ENCODE data around the gene SLC39A6. TPM values are rescaled to one million over a fixed set of nuclear protein-coding genes. Genes with fewer than 3 reads are reported as not detected.

SLC39A6 gene
- total RNA-seq, 1 donor, result 88.6 TPM

DNA sequence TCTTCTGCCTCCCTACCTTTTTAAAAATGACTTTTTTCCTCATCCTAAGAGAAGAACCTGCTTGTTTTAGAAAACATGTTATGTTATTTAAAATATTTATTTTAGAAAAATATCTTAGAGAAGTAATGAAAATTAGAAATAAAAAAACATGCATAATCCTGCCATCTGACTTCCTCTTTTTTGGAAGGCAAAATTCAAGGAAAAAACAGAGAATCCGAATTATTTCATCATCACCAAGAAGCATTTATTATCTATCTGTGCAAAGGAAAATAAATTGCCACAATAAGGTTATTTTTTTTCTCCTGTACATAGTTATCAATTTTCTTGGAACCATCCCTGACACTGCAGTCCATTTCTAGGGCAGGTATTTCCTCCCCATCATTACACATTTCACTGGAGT is 14.4 kb downstream of the SLC39A6 start:
- TF ChIP-seq, protein P1, sequence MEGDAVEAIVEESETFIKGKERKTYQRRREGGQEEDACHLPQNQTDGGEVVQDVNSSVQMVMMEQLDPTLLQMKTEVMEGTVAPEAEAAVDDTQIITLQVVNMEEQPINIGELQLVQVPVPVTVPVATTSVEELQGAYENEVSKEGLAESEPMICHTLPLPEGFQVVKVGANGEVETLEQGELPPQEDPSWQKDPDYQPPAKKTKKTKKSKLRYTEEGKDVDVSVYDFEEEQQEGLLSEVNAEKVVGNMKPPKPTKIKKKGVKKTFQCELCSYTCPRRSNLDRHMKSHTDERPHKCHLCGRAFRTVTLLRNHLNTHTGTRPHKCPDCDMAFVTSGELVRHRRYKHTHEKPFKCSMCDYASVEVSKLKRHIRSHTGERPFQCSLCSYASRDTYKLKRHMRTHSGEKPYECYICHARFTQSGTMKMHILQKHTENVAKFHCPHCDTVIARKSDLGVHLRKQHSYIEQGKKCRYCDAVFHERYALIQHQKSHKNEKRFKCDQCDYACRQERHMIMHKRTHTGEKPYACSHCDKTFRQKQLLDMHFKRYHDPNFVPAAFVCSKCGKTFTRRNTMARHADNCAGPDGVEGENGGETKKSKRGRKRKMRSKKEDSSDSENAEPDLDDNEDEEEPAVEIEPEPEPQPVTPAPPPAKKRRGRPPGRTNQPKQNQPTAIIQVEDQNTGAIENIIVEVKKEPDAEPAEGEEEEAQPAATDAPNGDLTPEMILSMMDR (IDR thresholded peaks at IDR 0.05; ENCODE audit: insufficient read depth, low read length), result no peak
- no peak overlapping the region for H3K4me3 ChIP-seq (ENCODE audit: low read depth, low read length)
- no peak for DNase-seq (ENCODE audit: low read depth)

DNA sequence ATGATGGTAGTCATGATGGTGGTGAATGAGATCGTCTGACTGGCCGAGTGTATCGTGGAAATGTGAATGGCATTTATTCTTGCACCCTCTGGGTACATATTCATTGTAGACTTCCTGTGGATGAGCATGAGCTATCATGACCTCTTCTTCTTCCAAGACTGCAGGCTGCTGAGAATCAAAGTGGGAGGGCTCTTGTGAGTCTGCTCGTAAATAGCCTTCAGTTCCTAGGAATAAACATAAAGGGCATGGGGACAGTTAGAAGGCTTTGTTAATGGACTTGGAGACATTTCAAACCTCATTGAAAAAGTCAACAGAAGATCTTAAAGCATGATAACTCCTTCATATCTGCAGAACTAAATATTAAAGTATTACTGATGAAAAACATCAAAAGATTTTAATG is 14.9 kb downstream of the SLC39A6 start:
- TF ChIP-seq, protein P1 (IDR thresholded peaks at IDR 0.05; ENCODE audit: insufficient read depth, low read length), result no peak

DNA sequence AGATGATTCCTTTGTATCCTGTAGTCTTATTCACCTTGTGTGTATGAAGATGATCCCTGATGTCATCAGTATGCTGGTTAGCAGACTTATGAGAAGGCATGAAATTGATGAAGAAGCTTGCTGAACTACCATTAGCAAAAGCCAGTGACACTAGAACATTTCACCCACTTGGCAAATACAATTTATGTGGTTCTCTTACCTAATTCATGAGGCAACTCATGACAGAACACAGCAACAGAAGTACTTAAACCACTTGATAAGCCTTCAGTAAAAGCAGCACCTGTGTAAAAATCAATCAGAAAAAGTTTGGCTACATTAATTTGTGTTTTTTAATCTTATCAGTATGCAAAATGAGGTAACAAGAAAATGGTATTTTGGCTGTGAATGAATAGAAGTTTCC is 16.8 kb downstream of the SLC39A6 start:
- TF ChIP-seq, protein P1 (IDR thresholded peaks at IDR 0.05; ENCODE audit: insufficient read depth, low read length), result no peak
- no peak overlapping the region for H3K4me3 ChIP-seq (ENCODE audit: low read depth, low read length)
- DNase-seq (ENCODE audit: low read depth), result no peak

More for the DNA sequence above, 14.9 kb downstream of the SLC39A6 start:
- no peak for DNase-seq (ENCODE audit: low read depth)
- no peak overlapping the region for H3K4me3 ChIP-seq (ENCODE audit: low read depth, low read length)

DNA sequence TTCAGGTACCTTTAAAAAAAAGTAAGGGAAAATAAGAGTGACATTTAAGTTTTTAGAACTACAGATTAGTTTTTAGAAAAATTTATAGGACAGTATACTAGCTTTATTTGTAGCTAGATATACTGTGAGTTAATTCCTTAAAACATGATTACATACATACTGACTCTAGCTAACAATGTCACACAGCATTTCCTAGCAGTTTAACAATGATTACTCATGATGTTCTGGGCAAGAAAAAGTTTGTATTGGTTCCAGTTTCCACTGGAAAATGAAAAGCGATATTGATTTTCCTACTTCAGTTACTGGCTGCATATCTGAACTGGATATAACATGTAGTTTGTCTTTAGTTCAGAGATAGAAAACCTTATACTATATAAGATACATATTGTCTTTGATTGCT is 19.4 kb downstream of the SLC39A6 start:
- TF ChIP-seq, protein P1 (IDR thresholded peaks at IDR 0.05; ENCODE audit: insufficient read depth, low read length), result no peak
- no peak for DNase-seq (ENCODE audit: low read depth)
- no peak overlapping the region for H3K4me3 ChIP-seq (ENCODE audit: low read depth, low read length)

DNA sequence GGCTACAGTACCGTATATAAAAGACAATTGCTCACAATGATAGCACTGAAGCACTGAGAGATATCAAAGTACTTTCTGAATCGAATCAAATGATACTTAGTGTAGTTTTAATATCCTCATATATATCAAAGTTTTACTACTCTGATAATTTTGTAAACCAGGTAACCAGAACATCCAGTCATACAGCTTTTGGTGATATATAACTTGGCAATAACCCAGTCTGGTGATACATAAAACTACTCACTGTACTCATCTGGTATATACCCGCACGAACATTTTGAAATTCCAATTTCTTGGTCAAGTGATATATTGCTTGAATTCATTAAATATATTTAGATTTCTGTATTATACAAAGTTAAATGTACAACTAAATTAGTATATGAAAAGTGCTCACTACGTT is 20.5 kb downstream of the SLC39A6 start:
- TF ChIP-seq, protein P1 (IDR thresholded peaks at IDR 0.05; ENCODE audit: insufficient read depth, low read length), result no peak
- DNase-seq (ENCODE audit: low read depth), result no peak
- no peak overlapping the region for H3K4me3 ChIP-seq (ENCODE audit: low read depth, low read length)

DNA sequence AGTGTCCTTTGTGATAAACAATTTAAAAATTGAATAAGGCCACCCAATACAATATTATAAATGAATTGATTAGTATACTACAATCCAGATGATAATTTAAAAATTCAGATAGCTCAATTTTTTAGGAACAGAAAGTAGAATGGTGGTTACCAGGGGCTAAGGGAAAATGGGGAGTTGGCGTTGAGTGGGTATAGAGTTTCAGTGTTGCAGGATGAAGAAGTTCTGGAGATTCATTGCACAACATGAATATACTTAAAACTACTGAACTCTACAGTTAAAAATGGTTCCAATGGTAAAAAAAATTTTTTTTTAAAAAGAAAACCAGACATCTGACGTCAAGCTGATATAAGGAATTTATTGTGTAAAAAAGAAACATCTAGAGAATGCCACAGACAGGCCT is 20.9 kb downstream of the SLC39A6 start:
- no peak overlapping the region for H3K4me3 ChIP-seq (ENCODE audit: low read depth, low read length)
- TF ChIP-seq, protein P1 (IDR thresholded peaks at IDR 0.05; ENCODE audit: insufficient read depth, low read length), result no peak
- DNase-seq (ENCODE audit: low read depth), result no peak

DNA sequence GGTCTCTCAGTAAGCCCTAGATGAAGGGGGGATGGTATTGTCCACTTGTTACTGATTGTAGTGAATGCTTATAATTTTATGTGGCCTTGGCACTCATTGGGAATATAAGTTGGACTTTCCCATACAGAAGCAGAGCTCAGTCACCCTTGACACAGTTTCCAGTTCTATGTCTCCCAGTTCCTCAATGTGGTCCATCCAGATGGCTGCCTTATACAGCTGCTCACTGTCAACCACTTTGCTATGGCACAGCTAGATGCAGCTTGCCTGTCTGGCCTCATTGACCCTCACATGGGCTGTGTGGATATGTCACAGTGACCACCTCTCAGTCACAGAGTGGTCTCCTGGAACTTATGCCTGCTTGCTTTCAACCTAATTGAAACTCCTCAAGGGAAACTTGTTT is 21.7 kb downstream of the SLC39A6 start:
- TF ChIP-seq, protein P1 (IDR thresholded peaks at IDR 0.05; ENCODE audit: insufficient read depth, low read length), result no peak
- H3K4me3 ChIP-seq (ENCODE audit: low read depth, low read length), result no peak overlapping the region
- no peak for DNase-seq (ENCODE audit: low read depth)
